HG03025 (cell line): ENCODE results near the gene EIF4EBP2.

Source experiments
- ATAC-seq: cut with Tn5 transposase; IDR thresholded peaks from one replicate; pipeline ENCODE4 v1.9.1; 2021; ENCODE audit warnings: mild to moderate bottlenecking, moderate library complexity; ENCODE audit not compliant: unreplicated experiment, low FRiP score

EIF4EBP2 gene

GRCh38 chr10:70404036-70404786 lies at the start of gene EIF4EBP2:
Gene EIF4EBP2 (plus strand): TSS chr10:70404145. CDS start chr10:70404402, 257 bp downstream.
- peak; percentile 69 for ATAC-seq

- ATAC-seq = no peak
Measured at GRCh38 chr10:70354556-70354955, 49.4 kb upstream of the EIF4EBP2 start.

GRCh38 chr10:70355051-70356021 lies 48.6 kb upstream of the EIF4EBP2 start:
- peak; percentile 49 for ATAC-seq

GRCh38 chr10:70357565-70357964 lies 46.4 kb upstream of the EIF4EBP2 start:
- no peak for ATAC-seq

GRCh38 chr10:70358446-70358845 lies 45.5 kb upstream of the EIF4EBP2 start:
- ATAC-seq = no peak

GRCh38 chr10:70359017-70359550 lies 44.9 kb upstream of the EIF4EBP2 start:
- no peak for ATAC-seq

GRCh38 chr10:70360215-70360614 lies 43.7 kb upstream of the EIF4EBP2 start:
- no peak for ATAC-seq

GRCh38 chr10:70362328-70362727 lies 41.6 kb upstream of the EIF4EBP2 start:
- no peak for ATAC-seq

GRCh38 chr10:70363292-70363691 lies 40.7 kb upstream of the EIF4EBP2 start:
- no peak for ATAC-seq

GRCh38 chr10:70363971-70364771 lies 39.8 kb upstream of the EIF4EBP2 start:
- peak; percentile 75 for ATAC-seq

- no peak for ATAC-seq
Measured at GRCh38 chr10:70364772-70365091, 39.2 kb upstream of the EIF4EBP2 start.

- no peak for ATAC-seq
Measured at GRCh38 chr10:70367195-70367796, 36.6 kb upstream of the EIF4EBP2 start.

- no peak for ATAC-seq
Measured at GRCh38 chr10:70368774-70369482, 35.0 kb upstream of the EIF4EBP2 start.

- no peak for ATAC-seq
Measured at GRCh38 chr10:70369498-70370018, 34.4 kb upstream of the EIF4EBP2 start.

GRCh38 chr10:70370766-70371165 lies 33.2 kb upstream of the EIF4EBP2 start:
- ATAC-seq = no peak

GRCh38 chr10:70371846-70372245 lies 32.1 kb upstream of the EIF4EBP2 start:
- no peak for ATAC-seq

- ATAC-seq = no peak
Measured at GRCh38 chr10:70374775-70375614, 28.9 kb upstream of the EIF4EBP2 start.
